GM18520 (cell line): ENCODE results near the gene ASPHD2.
"Not testable (repeated sequence)": the region's sequence is repeated elsewhere in the genome, so short reads cannot be mapped to it uniquely, and the experiment has no call there.

Source experiments
- ATAC-seq: cut with Tn5 transposase; IDR thresholded peaks from one replicate; pipeline ENCODE4 v1.9.1; 2021; ENCODE audit not compliant: unreplicated experiment

Gene ASPHD2

DNA sequence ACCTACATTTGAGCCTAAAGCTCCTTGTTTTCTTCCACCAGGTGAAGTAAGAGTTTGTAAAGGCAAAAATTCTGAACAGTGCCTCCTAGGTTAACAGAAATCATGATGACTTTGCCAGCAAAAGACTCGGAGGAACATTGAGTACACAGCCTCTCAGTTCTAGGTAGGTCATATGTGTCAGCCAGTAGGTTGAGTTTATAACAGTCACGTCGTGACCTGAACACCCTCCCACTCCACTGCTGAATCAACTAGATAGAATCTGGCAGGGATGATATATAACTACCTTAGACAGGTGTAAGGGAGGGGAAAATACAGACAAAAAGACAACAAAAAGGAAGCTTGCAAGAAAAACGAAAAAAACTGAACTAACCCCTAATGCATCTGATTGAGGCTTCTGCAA is 12.8 kb upstream of the ASPHD2 start:
- ATAC-seq, result no peak

DNA sequence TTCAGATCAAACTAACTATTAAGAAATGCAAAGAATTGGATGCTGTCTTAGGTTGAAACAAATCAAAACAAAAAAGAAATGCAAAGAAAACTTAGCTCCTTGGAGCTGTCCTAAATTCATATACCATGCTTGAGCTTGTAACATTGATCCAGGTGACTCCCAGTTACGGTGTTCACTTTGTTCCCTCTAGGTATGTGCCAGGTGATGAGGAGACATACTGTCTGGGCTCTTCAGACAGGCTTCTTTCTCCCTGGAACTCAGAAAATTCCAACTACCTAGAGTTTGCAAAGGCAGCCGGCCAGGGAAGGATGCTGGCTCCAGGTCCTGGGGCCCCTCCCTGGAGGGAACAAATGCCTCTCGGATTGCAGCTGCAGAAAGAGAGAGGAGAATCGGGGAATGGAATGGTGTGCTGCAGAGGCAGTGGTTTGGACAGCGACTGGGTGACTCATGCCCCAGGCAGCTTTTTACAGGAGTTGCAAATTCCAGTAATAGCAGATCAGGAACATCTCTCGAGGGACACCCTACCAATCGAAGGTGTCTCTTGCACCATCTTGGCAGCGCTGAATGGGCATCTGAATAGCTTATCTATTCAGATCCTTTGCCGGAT is 12.3 kb upstream of the ASPHD2 start:
- no peak for ATAC-seq

DNA sequence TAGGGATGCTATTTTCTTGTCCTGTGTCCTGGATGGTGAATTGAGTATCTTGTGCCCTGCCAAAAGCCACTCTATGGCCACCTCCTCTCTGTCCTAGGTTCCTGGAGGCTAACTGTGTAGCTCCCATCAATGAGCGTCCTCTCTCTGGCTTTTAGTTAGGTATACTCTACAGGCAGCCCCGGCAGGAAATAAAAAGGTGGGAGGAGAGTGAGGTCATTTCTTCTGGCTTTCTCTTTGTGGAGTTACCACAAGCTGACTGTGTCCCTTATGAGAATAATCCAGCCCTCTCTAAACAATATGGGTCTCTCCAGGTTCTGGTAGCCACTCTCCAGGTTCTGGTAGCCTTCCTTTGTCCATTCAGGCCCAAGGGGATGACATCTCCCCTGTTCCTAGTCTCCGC is 11.7 kb upstream of the ASPHD2 start:
- no peak for ATAC-seq

DNA sequence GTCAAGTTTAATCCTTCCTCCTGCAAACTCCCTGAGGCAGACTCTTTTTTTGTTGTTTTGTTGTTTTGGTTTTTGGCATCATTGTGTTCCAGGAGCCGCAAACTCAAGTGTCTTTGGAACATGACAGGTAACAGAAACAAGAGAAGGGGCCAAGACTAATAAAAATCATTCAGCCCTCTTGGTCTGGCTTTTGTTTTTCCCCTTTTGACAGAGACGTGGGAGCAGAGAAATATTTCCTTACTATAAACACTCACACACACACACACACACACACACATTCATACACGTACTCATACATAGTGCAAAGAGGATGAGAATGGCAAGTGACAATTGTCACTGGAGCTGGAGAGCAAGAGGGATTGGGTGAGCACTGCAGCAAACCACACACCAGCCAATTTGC is 10.4 kb upstream of the ASPHD2 start:
- no peak for ATAC-seq

DNA sequence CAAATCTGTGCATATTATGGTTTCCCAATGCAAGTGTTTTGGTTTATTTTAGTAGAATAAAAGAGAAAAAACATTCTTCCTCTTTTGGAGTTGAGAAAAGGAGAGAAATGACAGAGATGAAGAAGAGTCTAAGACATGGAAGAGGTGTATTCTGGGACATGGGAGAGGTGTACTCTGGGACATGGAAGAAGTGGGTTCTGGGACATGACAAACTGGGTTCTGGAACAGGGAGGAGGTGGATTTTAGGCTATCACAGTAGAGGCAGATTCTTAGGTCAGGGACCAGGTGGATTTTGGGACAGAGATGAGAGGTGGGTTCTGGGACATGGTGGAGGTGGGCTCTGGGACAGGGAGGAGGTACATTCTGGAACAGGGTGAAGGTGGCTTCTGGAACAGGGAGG is 2.1 kb upstream of the ASPHD2 start:
- ATAC-seq, result no peak

DNA sequence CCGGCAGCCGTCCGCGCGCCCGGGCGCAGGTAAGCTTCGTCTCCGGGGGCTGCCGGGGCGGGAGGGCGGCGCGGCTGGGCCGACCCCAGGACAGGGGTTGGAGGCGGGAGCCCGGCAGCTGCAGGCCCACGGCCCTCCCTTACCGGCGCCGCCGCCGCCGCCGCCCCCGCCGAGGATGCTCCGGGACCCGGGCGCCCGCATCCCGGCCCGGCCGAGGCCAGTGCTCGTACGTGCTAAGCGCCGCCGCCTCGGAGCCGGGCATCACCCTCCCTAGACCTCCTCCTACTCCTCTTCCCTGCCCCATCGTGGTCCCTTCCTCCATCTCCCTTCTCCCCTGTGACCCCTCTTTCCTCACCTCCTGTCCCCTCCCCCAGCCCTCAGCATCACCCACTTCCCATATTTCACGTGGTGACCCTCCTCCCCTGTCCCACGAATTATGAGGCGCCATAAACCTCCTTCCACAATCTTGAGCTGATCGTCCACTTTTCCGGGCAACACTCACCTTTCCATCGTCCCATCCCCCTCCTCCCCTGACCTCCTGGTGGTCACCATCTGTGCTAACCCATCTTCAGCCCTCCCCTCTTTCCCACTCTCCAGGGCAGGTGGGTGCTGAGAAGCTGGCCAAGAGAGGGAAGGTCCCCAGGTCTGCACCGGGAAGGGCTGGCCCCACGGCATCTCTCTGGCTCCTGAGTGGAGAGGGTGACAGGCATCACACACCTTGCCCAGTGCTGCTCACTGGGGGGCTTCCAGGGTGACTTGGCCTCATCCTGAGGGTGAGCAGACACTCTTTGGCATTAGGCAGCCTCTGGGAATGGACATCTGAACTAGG is 612 bp downstream of the ASPHD2 start:
- peak; percentile 5 for ATAC-seq

DNA sequence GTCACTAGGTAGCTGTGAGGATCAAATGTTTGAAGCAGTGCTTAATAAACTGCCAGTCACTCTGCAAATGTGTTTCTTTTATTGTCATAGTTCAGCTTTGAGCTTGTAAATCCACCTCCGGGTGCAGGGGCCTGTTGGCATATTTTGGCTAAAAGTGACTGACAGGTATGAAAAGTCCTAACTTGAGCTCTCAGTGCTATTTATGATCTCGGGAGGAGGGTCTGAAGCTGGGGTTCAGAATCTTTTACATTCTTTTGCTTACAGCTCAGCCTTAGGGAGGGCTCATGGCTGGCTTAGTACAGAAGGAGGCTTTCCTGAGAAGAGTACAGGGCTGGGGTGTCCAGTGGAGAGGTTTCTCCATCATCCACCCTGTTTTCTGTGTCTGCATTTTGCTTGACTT is 1.5 kb downstream of the ASPHD2 start:
- ATAC-seq, result no peak

DNA sequence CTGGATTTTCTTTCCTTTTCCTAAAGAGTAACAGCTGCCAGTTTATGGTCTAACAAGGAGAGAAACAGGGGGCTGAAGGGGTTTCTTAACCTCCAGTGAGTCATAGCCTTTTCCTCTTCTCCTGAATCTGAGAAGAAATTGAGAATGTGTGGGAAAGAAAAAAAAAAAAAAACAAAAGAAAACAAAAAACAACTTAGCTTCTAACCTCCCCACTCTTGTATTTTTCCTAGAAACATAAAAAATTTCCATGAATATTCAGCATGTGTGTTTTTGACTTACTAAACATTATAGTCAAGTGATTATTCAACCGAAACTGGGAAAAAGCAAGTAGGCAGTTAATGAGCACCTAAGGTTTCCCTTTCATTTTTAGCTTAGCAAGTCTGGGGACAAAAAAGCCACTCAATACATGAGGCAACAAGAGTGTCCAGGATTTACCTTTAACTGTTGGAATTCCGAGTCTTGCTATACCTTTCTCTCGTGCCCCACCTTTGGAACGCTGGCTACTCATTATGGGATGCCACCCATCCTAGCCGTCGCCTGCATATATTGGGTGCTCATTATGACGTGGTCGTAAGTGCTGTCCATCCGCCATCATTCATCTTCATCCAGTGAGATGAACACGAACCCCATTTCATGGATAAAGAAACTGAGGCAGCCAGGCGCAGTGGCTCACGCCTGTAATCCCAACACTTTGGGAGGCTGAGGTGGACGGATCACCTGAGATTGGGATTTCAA is 2.4 kb downstream of the ASPHD2 start:
- ATAC-seq, result no peak

DNA sequence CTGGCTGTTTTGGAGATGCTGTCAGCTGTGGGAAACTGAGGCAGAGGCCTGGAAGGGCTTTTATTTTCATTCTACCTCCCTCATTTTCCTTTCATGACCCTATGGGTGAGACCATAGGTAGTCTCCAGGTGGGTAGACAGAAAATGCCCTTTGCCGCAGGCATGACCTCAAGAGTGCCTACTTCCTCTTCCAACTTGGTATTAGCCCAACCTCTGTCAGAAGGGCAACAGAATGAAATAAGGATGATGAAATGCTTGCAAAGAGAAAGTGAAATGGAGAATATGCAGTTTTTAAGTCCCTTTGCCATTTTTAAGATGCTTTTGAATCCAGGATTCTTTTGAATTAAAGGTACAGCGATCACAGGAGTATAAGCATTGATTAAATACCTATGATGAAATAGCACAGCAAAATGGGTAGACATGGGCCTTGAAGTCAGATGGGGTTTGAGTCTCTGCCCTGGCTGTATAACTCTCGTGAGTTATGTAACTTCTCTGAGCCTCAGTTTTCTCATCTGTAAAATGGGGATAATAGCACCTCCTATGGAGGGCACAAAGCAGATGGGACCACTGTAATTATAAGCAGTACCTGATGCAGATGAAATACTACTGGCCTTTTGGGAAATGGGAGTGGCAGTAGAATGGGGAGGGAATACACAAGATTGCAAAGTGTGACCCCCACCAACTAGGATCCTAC is 3.7 kb downstream of the ASPHD2 start:
- peak; percentile 24 for ATAC-seq

DNA sequence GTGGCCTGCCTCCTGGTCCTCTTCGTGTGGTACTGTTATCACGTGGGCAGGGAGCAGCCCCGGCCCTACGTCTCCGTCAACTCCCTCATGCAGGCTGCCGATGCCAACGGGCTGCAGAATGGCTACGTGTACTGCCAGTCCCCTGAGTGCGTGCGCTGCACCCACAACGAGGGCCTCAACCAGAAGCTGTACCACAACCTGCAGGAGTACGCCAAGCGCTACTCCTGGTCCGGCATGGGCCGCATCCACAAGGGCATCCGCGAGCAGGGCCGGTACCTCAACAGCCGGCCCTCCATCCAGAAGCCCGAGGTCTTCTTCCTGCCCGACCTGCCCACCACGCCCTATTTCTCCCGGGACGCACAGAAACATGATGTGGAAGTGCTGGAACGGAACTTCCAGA is 4.7 kb downstream of the ASPHD2 start:
- no peak for ATAC-seq

DNA sequence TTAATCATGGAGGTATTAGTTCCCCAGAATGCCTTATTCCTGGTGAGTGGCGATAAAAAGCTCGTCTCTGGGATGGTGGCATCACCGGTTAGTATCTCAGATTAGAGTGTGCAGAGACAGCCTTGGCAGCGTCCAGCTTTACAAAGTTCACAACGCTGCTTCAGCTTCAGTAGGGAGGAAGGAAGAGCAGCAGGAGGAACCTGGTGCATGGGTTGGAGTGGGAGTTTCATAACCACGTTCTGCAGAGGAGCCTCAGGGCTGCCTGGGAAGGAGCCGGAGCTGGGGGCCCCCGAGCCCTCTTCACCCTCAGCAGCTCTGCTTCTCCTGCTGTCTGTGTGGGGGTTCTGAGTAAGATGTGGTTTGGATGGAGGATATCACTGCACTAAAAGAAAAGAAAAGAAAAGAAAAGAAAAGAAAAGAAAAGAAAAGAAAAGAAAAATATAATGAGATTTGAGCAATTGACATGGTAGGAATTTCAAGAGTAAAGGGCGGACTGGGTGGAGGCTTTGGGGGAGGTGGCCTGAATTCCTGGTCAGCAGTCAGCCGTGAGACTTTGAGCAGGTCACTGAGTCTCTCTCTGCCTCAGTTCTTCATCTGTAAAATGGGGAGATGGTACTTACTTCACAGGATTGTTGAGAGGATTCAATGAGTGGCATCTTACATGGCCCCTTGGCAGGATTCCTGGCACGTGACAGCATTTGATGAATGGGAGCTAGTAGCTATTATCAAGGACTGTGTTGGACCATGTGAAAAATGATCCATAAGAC is 6.5 kb downstream of the ASPHD2 start:
- no peak for ATAC-seq

DNA sequence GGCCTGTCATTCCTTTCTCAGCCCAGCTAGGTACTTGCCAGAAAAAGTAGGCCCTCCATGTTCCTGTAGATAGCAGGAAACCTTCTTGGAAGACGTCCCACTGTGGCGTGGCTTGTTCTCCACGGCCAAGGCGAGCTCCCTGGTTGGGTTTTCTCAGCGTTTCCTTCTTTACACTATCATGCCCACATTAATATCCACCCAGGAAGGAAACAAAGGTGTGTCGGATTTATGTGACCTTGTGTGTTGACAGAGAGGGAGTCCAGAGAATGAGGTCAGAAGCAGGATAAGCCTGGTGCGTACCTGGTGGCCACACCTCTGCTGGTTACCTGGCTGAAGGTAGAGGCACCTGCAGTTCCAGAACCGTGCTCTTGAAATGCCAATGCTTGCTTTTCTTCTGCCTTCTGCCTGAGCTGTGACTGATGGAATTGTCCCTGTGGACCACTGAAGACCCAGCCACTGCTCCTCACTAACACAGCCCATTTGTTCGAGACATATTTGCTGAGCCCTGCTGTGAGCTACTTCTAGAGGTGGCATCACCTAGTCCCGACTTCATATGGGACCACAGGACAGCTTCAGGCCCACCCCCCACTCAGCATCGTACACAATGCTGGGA is 7.9 kb downstream of the ASPHD2 start:
- ATAC-seq, result no peak

DNA sequence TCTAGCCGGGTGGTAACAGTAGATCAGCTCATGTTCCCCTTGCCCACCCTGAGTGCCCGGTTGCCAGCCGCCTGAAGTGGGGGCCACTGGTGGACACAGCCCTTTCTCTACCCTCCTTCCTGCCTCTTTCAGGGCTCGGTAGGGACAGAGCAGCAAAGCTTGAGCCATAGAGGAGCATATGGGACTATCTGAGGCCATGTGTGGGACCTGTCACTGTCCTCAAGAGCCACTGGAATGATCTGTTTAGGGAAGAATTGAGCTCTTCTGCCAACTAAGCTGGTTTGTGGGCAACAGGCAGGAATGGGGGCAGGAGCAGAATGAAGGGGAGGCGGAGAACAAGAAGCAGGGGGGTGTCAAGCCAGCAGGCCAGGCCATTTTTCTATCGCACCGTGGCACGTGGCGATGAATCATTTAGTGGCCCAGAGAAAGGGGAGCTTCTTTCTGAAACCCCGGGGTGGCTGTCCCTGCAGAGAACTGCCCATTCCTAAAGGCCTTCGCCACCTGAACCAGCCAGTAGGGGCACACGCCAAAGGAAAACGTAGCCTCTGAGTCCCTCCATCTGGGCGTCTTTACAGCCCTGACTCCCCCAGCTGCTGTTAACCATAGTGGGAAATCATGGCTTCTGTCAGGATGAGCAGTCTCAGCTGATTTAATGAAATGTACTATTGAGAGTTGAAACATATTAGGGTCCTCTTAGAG is 8.8 kb downstream of the ASPHD2 start:
- no peak for ATAC-seq

DNA sequence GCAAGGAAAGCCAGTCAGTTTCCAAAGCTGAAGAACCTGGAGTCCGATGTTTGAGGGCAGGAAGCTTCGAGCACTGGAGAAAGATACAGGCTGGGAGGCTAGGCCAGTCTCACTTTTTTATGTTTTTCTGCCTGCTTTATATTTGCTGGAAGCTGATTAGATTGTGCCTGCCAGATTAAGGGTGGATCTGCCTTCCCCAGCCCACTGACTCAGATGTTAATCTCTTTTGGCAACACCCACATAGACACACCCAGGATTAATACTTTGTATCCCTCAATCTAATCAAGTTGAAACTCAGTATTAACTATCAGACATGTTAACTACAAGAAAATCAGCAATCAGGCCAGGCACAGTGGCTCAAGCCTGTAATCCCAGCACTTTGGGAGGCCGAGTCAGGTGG is 9.7 kb downstream of the ASPHD2 start:
- not testable (repeated sequence) for ATAC-seq

DNA sequence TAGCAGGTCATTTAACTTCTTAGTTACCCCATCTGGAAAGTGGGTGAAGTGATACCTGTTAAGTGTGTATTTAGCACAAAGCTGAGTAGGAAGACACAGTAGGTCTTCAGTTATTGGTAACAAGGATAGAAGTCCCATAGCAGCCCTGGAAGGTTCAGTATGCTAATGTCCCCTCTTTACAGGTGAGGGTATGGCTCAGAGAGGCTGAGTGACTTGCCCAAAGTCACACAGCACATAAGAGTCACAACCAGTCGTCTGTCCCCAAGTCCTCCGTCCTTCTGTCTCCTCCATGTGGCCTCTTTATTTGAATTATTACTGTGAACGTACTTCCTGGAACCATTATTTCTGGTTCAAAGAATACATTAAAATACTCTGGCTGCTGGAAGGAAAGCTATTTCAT is 10.5 kb downstream of the ASPHD2 start:
- no peak for ATAC-seq

DNA sequence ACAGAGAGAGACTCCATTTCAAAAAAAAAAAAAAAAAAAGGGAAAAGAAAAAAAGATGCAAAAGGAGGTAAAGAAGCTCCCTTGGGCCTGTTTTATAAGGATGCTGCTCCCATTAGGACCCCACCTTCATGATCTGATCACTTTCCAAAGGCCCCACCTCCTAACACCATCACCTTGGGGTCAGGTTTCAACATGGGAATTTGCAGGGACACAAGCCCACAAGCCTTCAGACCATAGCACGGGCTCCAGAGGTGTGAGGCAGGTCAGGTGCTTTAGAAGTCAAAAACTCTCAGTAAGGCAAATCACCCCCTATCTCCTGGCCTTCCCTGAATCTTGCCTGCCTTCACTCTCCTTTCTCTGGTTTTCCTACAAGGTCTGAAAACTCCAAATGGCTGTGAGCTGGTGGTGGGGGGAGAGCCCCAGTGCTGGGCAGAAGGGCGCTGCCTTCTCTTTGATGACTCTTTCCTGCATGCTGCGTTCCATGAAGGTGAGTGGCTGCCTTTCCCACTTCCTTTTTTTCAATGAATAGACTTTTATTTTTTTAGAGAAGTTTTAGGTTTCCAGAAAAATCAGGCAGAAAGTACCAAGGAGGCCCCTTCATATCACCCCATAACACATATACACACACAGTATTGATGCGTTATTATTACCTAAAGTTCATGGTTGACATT is 13.2 kb downstream of the ASPHD2 start:
- ATAC-seq, result no peak

DNA sequence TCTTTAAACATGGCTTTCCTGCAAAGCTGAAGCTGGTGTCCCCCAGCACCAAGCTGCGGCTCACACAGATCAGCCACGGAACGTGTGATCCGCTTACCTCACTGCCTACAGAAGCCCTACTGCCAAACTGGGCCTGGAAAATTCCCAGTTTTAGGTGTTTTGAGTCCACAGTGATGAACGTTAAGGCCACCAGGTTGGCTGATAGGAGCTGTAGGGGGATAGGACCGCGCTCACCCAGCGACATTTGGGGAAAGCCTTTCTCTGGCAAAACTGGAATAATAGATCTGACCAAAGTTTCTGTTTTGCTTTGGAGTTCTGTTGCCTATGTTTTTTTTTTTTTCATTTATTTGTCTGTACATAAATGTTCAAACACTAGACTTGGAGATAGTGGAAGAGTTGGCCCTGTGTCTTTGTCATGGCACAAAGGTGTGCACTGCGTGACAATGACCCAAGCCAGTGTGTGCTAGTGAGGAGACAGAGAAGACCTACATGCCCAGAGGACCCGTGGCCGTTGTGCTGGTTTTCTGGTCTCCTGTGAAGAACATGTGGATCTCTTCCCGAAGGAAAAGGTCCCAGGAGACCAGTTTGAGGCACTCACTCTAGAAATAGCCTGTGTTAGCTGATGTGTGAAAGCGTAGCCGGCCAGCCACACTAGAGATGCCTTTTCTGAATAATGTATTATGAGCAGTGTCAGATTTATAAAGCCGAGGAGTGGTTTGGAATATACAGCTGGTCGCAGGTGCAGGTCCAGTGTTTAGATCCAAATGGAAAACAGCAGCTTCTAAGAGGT is 15.0 kb downstream of the ASPHD2 start:
- ATAC-seq, result no peak

DNA sequence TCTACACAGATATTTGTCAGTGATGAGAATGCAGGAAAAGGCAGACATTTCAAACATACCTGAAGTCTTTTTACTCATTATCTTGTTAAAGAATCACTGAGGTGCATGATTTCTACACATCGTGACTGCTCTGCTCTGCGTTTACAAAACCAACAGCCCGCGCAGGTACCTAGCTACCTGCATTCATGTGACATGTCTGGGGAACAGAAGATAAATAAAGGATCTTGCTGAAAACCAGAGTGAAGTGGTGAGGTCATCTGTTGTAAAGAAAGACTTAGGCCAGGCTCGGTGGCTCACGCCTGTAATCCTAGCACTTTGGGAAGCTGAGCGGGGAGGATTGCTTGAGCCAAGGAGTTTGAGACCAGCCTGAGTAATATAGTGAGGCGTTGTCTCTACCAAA is 15.7 kb downstream of the ASPHD2 start:
- ATAC-seq, result no peak
